HepG2 (cell line): ENCODE results near the gene RETN. TPM values are rescaled to one million over a fixed set of nuclear protein-coding genes. Genes with fewer than 3 reads are reported as not detected.

ENCODE experiments used
- FOXM1 ChIP-seq: sonication (generic); formaldehyde crosslinking; IDR thresholded peaks from 2 replicates; pipeline ENCODE4 v1.5.0; 2020; ENCODE audit warnings: missing genetic modification reagents
- GABPB1 ChIP-seq: IDR thresholded peaks from 2 replicates; pipeline ENCODE4 v1.6.1; 2016; ENCODE audit warnings: mild to moderate bottlenecking, missing genetic modification reagents, moderate library complexity, missing compliant biosample characterization
- HDAC1 ChIP-seq: sonication (generic); formaldehyde crosslinking; IDR thresholded peaks from 2 replicates; pipeline ENCODE4 v1.5.1; 2020; ENCODE audit warnings: mild to moderate bottlenecking, missing genetic modification reagents
- REL ChIP-seq: sonication (generic); formaldehyde crosslinking; conservative IDR thresholded peaks from 2 replicates; pipeline ENCODE4 v1.8.0; 2022; ENCODE audit warnings: mild to moderate bottlenecking, missing genetic modification reagents, moderate library complexity
- SAP130 ChIP-seq: IDR thresholded peaks from 2 replicates; pipeline ENCODE4 v1.6.1; 2016; ENCODE audit warnings: low read depth
- SP2 ChIP-seq: sonication (generic); formaldehyde crosslinking; IDR thresholded peaks from 2 replicates; pipeline ENCODE4 v1.5.1; 2020; ENCODE audit warnings: mild to moderate bottlenecking, missing genetic modification reagents
- TOPORS ChIP-seq: sonication (generic); formaldehyde crosslinking; IDR thresholded peaks from 2 replicates; pipeline ENCODE4 v1.8.0; 2023; ENCODE audit warnings: mild to moderate bottlenecking, missing genetic modification reagents
- YY1 ChIP-seq: IDR thresholded peaks from 2 replicates; pipeline ENCODE4 v1.6.1; 2011; ENCODE audit warnings: low read length, low read depth, moderate library complexity, mild to moderate bottlenecking; ENCODE audit not compliant: insufficient read depth, insufficient replicate concordance
- ZFP41 ChIP-seq: sonication (generic); formaldehyde crosslinking; IDR thresholded peaks from 2 replicates; pipeline ENCODE4 v1.4.0; 2020; ENCODE audit warnings: mild to moderate bottlenecking, missing genetic modification reagents, borderline replicate concordance
- ZKSCAN8 ChIP-seq: IDR thresholded peaks from 2 replicates; pipeline ENCODE4 v1.6.1; 2016; ENCODE audit warnings: borderline replicate concordance, missing genetic modification reagents, missing compliant biosample characterization
- ZNF138 ChIP-seq: sonication (generic); formaldehyde crosslinking; IDR thresholded peaks from 2 replicates; pipeline ENCODE4 v1.5.0; 2020; ENCODE audit warnings: mild to moderate bottlenecking, low read depth, missing genetic modification reagents
- ZNF143 ChIP-seq: sonication (generic); formaldehyde crosslinking; IDR thresholded peaks from 2 replicates; pipeline ENCODE4 v1.4.0; 2020; ENCODE audit warnings: missing genetic modification reagents
- ZNF792 ChIP-seq: IDR thresholded peaks from 2 replicates; pipeline ENCODE4 v1.6.1; 2016
- ZNF816 ChIP-seq: sonication (generic); formaldehyde crosslinking; IDR thresholded peaks from 2 replicates; pipeline ENCODE4 v1.8.0; 2022; ENCODE audit warnings: missing genetic modification reagents, mild to moderate bottlenecking, borderline replicate concordance
- ZSCAN21 ChIP-seq: sonication (generic); formaldehyde crosslinking; IDR thresholded peaks from 2 replicates; pipeline ENCODE4 v1.8.0; 2022; ENCODE audit warnings: mild to moderate bottlenecking, missing genetic modification reagents, moderate library complexity, borderline replicate concordance
- polyA plus RNA-seq, 8 experiments: library from polyadenylated mRNA; depleted of rRNA in 3 of 8; stranded (reverse) in 7 of 8; unstranded in 1 of 8; fragments of >200 nt; fragmentation: Illumina TruSeq in 4 of 8; extraction: Trizol in 4 of 8; gene quantifications; 2 replicates each; pipeline versions ENCODE4 v1.2.1 to v1.2.3, GENCODE V29; 2011 to 2016; ENCODE audit warnings: low read depth in 4 of 8, missing spikeins in 1 of 8, mixed read lengths in 1 of 8; ENCODE audit not compliant: insufficient read depth in 1 of 8
- total RNA-seq, 5 experiments: library from RNA; depleted of rRNA; stranded (reverse); fragments of >200 nt; fragmentation: Illumina TruSeq; extraction: Trizol; gene quantifications; 2 replicates each; pipeline ENCODE4 v1.2.3, GENCODE V29; 2016; ENCODE audit warnings: low read depth in 1 of 5
- TF ChIP-seq, protein P1 (sequence below): sonication (generic); formaldehyde crosslinking; conservative IDR thresholded peaks from 2 replicates; pipeline ENCODE4 v1.4.0; 2020; ENCODE audit warnings: mild to moderate bottlenecking, missing genetic modification reagents, moderate library complexity
- TF ChIP-seq, protein P2 (sequence below): sonication (generic); formaldehyde crosslinking; IDR thresholded peaks from 2 replicates; pipeline ENCODE4; 2020; ENCODE audit warnings: missing genetic modification reagents, mild to moderate bottlenecking, borderline replicate concordance
- TF ChIP-seq, protein P3 (sequence below), 2 experiments: sonication (generic) in 1 of 2; formaldehyde crosslinking in 1 of 2; IDR thresholded peaks; 2 replicates each; pipeline versions ENCODE4 v1.5.1 to v1.6.1; 2011 to 2020; ENCODE audit warnings: borderline replicate concordance in 1 of 2, low read depth in 1 of 2, low read length in 1 of 2, mild to moderate bottlenecking in 1 of 2, missing genetic modification reagents in 1 of 2, moderate library complexity in 1 of 2

RETN gene
- total and polyA plus RNA-seq, 2 of the 13 experiments (the other 11 are each of a cell fraction or from before 2014, with no cell fraction given) = not detected

DNA sequence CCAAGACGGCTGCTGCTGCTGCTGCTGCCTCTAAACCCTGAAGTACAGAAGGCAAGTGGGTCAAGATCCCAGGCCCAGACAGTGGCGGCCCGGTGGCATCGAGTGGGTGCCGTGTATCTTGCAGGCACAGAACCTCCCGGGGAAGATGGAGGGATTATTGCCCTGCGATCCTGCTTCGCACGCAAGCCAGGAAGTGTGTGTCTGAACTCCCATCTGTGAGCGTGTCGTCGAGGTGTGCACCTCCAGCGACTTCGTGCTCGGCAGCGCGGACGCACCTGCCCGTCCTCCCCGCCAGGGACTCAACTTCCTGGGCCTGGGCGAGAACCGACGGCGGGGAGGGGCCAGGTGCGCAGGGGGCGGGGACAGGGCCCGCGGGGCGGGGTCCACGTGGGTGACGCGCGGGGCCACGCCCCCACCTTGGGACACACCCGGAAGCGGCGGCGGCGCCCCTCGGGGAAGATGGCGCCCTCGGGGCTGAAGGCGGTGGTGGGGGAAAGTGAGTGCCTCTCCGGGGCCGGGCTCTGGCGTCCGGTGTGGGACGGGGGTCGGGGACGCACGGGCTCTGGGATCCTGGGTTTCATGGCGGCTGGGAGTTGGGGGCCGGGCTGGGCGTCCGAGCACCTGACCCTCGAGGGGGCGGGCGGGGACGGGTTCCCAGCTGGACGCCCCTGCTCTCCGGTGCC, 32.0 kb upstream of the RETN start, which contains the start of gene STXBP2 (continued):
- TF ChIP-seq, protein P1, sequence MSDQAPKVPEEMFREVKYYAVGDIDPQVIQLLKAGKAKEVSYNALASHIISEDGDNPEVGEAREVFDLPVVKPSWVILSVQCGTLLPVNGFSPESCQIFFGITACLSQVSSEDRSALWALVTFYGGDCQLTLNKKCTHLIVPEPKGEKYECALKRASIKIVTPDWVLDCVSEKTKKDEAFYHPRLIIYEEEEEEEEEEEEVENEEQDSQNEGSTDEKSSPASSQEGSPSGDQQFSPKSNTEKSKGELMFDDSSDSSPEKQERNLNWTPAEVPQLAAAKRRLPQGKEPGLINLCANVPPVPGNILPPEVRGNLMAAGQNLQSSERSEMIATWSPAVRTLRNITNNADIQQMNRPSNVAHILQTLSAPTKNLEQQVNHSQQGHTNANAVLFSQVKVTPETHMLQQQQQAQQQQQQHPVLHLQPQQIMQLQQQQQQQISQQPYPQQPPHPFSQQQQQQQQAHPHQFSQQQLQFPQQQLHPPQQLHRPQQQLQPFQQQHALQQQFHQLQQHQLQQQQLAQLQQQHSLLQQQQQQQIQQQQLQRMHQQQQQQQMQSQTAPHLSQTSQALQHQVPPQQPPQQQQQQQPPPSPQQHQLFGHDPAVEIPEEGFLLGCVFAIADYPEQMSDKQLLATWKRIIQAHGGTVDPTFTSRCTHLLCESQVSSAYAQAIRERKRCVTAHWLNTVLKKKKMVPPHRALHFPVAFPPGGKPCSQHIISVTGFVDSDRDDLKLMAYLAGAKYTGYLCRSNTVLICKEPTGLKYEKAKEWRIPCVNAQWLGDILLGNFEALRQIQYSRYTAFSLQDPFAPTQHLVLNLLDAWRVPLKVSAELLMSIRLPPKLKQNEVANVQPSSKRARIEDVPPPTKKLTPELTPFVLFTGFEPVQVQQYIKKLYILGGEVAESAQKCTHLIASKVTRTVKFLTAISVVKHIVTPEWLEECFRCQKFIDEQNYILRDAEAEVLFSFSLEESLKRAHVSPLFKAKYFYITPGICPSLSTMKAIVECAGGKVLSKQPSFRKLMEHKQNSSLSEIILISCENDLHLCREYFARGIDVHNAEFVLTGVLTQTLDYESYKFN (CRISPR knock-in tag) = no peak; the same call in 1 of the 2 replicates
- TF ChIP-seq REL (CRISPR knock-in tag) (no peak), ZNF816 (CRISPR knock-in tag) (peak; percentile 85; the same call in 1 of the 2 replicates), YY1 (peak; percentile 93), ZKSCAN8 (CRISPR knock-in tag) (no peak), ZNF138 (CRISPR knock-in tag) (peak; percentile 78; the same call in 1 of the 2 replicates), ZSCAN21 (CRISPR knock-in tag) (no peak; the same call in 1 of the 2 replicates), SAP130 (peak; percentile 66), TOPORS (CRISPR knock-in tag) (peak; percentile 50; the same call in 1 of the 2 replicates), HDAC1 (CRISPR knock-in tag) (peak; percentile 79), ZNF792 (peak; percentile 80; the same call in 1 of the 2 replicates), FOXM1 (CRISPR knock-in tag) (no peak), ZFP41 (CRISPR knock-in tag) (no peak), GABPB1 (CRISPR knock-in tag) (peak; percentile 75), SP2 (CRISPR knock-in tag) (no peak; the same call in 1 of the 2 replicates), ZNF143 (peak; percentile 42; the same call in 1 of the 2 replicates)
- TF ChIP-seq, protein P2, sequence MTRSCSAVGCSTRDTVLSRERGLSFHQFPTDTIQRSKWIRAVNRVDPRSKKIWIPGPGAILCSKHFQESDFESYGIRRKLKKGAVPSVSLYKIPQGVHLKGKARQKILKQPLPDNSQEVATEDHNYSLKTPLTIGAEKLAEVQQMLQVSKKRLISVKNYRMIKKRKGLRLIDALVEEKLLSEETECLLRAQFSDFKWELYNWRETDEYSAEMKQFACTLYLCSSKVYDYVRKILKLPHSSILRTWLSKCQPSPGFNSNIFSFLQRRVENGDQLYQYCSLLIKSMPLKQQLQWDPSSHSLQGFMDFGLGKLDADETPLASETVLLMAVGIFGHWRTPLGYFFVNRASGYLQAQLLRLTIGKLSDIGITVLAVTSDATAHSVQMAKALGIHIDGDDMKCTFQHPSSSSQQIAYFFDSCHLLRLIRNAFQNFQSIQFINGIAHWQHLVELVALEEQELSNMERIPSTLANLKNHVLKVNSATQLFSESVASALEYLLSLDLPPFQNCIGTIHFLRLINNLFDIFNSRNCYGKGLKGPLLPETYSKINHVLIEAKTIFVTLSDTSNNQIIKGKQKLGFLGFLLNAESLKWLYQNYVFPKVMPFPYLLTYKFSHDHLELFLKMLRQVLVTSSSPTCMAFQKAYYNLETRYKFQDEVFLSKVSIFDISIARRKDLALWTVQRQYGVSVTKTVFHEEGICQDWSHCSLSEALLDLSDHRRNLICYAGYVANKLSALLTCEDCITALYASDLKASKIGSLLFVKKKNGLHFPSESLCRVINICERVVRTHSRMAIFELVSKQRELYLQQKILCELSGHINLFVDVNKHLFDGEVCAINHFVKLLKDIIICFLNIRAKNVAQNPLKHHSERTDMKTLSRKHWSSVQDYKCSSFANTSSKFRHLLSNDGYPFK = no peak
- TF ChIP-seq, protein P3, sequence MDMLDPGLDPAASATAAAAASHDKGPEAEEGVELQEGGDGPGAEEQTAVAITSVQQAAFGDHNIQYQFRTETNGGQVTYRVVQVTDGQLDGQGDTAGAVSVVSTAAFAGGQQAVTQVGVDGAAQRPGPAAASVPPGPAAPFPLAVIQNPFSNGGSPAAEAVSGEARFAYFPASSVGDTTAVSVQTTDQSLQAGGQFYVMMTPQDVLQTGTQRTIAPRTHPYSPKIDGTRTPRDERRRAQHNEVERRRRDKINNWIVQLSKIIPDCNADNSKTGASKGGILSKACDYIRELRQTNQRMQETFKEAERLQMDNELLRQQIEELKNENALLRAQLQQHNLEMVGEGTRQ (IDR thresholded peaks at IDR 0.05; ENCODE audit: low read depth, low read length) = no peak
- TF ChIP-seq, protein P3 (CRISPR knock-in tag; IDR thresholded peaks at IDR 0.05; ENCODE audit: borderline replicate concordance) = 0 out of 2 replicates have a peak, but pooled peaks have one; percentile 19
